Hepatocyte (in vitro differentiated cells): ENCODE measurements around the gene GPR3.

Source experiments
- EZH2 ChIP-seq: fragments of 200-600 bp; sonication (generic); IDR thresholded peaks from 2 replicates; pipeline ENCODE4 v1.6.1; 2016; ENCODE audit warnings: antibody characterized with exemption, mild to moderate bottlenecking, borderline replicate concordance
- EZH2phosphoT487 ChIP-seq: fragments of 200-600 bp; sonication (generic); IDR thresholded peaks from one replicate; pipeline ENCODE4 v1.6.1; 2018; ENCODE audit warnings: antibody characterized with exemption, mild to moderate bottlenecking, low read depth, moderate library complexity; ENCODE audit not compliant: unreplicated experiment, severe bottlenecking
- TF ChIP-seq, protein P1 (sequence below): fragments of 200-600 bp; sonication (generic); IDR thresholded peaks from 2 replicates; pipeline ENCODE4 v1.5.1; 2016; ENCODE audit warnings: antibody characterized with exemption, mild to moderate bottlenecking; ENCODE audit not compliant: poor library complexity

DNA sequence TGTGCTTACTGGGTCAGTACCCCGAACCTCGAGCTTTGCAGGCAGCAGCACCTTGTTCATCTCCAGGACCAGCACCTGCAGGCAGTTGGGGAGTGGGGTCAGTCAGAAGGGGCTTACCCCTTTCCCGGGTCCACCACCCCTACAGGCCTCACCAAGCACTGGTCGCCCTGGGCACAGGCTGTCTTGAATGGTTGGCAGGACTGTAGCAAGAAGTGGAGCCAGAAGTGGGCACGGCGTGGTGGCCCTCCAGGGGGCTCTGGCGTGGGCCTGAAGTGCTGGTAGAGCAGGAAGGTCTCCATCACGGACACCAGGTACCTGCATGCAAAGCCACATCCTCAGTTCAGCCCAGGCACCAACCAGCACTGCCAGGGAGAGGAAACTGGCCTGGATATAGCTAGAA is 30.9 kb upstream of the GPR3 start:
- TF ChIP-seq, protein P1, sequence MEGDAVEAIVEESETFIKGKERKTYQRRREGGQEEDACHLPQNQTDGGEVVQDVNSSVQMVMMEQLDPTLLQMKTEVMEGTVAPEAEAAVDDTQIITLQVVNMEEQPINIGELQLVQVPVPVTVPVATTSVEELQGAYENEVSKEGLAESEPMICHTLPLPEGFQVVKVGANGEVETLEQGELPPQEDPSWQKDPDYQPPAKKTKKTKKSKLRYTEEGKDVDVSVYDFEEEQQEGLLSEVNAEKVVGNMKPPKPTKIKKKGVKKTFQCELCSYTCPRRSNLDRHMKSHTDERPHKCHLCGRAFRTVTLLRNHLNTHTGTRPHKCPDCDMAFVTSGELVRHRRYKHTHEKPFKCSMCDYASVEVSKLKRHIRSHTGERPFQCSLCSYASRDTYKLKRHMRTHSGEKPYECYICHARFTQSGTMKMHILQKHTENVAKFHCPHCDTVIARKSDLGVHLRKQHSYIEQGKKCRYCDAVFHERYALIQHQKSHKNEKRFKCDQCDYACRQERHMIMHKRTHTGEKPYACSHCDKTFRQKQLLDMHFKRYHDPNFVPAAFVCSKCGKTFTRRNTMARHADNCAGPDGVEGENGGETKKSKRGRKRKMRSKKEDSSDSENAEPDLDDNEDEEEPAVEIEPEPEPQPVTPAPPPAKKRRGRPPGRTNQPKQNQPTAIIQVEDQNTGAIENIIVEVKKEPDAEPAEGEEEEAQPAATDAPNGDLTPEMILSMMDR = no peak
- TF ChIP-seq EZH2 (no peak), EZH2phosphoT487 (no peak)
